GM18951 (cell line): Measurements from ENCODE around the gene ISM1.

Experiments used
- POLR2A ChIP-seq: IDR thresholded peaks from 4 replicates; pipeline ENCODE4 v1.6.1; 2011; ENCODE audit warnings: mild to moderate bottlenecking; ENCODE audit not compliant: insufficient read length, insufficient read depth; ENCODE audit errors: extremely low read depth
- in situ Hi-C: fragments of 300-500 bp; cut with MboI; formaldehyde crosslinking; loops from one replicate; pipeline ENCODE4 v1.12.0; 2022; ENCODE audit warnings: low sequenced_read_pairs, mixed read lengths, inconsistent platforms; ENCODE audit not compliant: unreplicated experiment

The ISM1 gene

GRCh38 chr20:13286607-13287006 lies 65.5 kb downstream of the ISM1 start:
- in situ Hi-C loops, result no loop called here
- no peak for TF ChIP-seq POLR2A

DNA sequence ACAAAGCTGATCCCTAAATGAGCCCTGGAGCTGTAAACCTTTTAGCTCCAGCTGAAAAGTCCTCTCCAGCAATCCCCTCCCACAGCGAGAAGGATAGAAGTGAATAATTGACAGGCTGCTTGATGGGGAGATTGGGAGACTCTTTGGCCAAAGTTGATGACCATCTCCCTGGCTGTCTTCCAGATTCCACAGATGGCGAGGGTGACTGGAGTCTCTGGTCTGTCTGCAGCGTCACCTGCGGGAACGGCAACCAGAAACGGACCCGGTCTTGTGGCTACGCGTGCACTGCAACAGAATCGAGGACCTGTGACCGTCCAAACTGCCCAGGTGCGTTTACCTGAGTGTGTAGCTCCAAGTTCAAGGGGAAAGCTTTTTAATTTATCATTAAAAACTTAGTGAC lies 67.3 kb downstream of the ISM1 start:
- in situ Hi-C loops, result no loop called here
- TF ChIP-seq POLR2A, result no peak

GRCh38 chr20:13289031-13289430 lies 68.0 kb downstream of the ISM1 start:
- in situ Hi-C loops, result no loop called here
- TF ChIP-seq POLR2A, result no peak

GRCh38 chr20:13290724-13291123 lies 69.7 kb downstream of the ISM1 start:
- no peak for TF ChIP-seq POLR2A
- in situ Hi-C loops, result loop anchor here (10.0 kb wide), 1 partner anchor 176 kb away; no protein-coding TSS in a partner anchor

GRCh38 chr20:13291157-13291556 lies 70.1 kb downstream of the ISM1 start:
- TF ChIP-seq POLR2A, result no peak
- in situ Hi-C loops, result loop anchor here (10.0 kb wide), 1 partner anchor 176 kb away; no protein-coding TSS in a partner anchor

DNA sequence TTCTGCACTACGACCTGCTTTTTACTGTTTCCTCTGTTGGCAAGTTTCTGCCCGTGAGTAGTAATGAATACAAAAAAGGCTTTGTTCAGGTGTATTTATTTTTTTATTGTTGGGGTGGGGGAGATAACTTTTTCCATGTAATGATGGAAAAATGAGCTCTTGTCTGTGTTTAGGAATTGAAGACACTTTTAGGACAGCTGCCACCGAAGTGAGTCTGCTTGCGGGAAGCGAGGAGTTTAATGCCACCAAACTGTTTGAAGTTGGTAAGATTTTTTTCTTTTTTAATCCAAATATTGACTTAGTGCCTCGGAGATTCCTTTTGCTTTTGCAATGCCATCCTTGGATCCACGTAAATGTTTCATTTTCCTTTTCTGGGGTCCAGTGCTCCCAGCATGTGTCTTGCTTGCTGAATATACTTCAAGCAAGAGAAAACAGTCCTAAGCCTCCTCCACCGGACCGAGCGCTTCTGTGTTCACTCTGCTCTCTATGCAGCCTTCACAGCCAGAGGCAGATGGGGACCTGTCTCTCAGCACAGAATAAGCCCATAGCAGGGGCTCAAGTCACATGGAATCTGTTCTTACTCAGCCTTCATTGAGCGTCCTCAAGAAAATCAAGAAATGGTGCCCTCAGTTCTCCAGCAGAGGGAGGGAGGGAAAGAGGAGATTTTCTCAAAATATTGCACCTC lies 71.3 kb downstream of the ISM1 start:
- TF ChIP-seq POLR2A, result no peak
- in situ Hi-C loops, result loop anchor here (10.0 kb wide), 1 partner anchor 178 kb away; no protein-coding TSS in a partner anchor

DNA sequence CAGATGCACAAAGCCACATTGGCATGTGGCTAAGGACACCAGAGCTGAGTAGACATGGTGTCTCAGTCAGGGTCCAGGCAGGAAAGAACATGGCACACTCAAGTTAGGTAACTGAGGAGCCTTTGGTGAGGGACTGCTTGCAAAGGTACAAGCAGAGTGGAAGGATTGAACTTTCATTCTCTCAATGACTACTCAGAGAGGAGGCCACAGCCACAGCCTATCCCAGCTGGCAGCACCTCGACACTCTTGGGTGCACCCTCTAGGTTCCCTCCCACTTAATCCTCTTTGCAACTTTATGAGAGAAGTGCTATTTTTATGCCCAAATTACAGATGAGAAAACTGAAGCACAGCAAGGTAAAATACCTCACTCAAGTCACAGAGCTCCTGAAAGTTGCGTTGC lies 73.4 kb downstream of the ISM1 start:
- TF ChIP-seq POLR2A, result no peak
- in situ Hi-C loops, result loop anchor here (10.0 kb wide), 1 partner anchor 180 kb away; no protein-coding TSS in a partner anchor

GRCh38 chr20:13295637-13296036 lies 74.6 kb downstream of the ISM1 start:
- TF ChIP-seq POLR2A, result no peak
- in situ Hi-C loops, result loop anchor here (10.0 kb wide), 1 partner anchor 181 kb away; no protein-coding TSS in a partner anchor

DNA sequence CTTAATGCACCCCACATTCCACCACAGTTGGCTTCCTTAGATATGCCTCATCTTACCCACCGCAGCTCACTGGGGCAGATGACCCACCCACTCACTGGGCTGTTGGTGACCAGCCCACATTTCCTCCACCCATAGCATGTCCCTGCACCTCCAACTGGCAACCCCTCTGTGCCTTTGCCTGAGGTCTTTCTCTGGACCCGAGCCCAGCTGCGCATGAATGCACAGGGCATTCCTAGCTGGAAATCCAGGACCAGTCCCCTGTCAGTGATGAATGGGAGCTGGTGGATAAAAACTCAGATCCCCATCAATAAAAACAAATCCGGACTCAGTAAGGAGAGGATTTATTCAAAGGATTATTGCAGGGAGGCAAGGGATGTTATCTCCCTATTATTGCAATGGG lies 75.0 kb downstream of the ISM1 start:
- no peak for TF ChIP-seq POLR2A
- in situ Hi-C loops, result loop anchor here (10.0 kb wide), 1 partner anchor 181 kb away; no protein-coding TSS in a partner anchor

GRCh38 chr20:13297147-13297899 lies 76.2 kb downstream of the ISM1 start:
- TF ChIP-seq POLR2A, result no peak
- in situ Hi-C loops, result loop anchor here (10.0 kb wide), 1 partner anchor 183 kb away; no protein-coding TSS in a partner anchor

DNA sequence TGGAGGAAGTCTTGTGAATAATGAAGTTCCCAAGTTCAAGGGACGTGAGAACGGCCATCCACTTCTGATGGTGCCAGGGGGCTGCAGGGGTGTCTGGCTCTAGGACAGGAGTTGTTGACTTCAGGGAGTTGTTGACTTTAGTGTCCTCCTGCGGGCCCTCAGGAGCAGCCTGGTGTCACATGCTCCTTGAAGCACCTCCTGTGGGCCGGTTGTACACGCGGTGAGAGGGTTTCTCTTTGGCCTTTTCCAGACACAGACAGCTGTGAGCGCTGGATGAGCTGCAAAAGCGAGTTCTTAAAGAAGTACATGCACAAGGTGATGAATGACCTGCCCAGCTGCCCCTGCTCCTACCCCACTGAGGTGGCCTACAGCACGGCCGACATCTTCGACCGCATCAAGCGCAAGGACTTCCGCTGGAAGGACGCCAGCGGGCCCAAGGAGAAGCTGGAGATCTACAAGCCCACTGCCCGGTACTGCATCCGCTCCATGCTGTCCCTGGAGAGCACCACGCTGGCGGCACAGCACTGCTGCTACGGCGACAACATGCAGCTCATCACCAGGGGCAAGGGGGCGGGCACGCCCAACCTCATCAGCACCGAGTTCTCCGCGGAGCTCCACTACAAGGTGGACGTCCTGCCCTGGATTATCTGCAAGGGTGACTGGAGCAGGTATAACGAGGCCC lies 77.8 kb downstream of the ISM1 start:
- no peak for TF ChIP-seq POLR2A
- in situ Hi-C loops, result loop anchor here (10.0 kb wide), 1 partner anchor 184 kb away; no protein-coding TSS in a partner anchor

DNA sequence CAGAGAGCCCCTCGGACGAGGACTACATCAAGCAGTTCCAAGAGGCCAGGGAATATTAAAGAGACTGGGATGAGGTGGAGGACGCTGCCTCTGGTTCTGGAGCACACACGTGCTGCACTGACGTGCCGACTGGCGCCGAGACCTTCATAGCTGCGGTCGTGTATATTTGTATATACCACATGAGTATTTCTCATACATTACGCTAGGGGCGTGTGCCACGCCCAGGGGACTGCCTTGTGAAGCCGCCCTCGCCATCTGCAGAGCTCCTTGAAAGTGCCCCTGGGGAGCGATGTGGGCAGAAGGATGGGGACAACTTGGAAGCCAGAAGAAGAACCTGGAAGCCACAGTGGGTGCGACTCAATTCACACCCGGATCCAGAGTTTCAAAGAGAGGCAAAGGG lies 78.3 kb downstream of the ISM1 start:
- in situ Hi-C loops, result loop anchor here (10.0 kb wide), 1 partner anchor 185 kb away; no protein-coding TSS in a partner anchor

GRCh38 chr20:13301596-13301995 lies 80.5 kb downstream of the ISM1 start:
- in situ Hi-C loops, result no loop called here
- no peak for TF ChIP-seq POLR2A

More for the DNA sequence above, 78.3 kb downstream of the ISM1 start:
- TF ChIP-seq POLR2A, result no peak
